Mesendoderm (in vitro differentiated cells): Measurements from ENCODE around the gene TMCC1.
A peak's percentile ranks its signal among the peaks of the same experiment; 100 is the strongest.

ENCODE experiments used
- DNase-seq: peaks from one replicate; pipeline ENCODE4 v3.0.0; 2013
- H2AK5ac ChIP-seq: 2 replicates; pipeline ENCODE4 v1.6.1; 2013; ENCODE audit warnings: low read length, inconsistent platforms
- H2BK120ac ChIP-seq: 2 replicates; pipeline ENCODE4 v1.6.1; 2013; ENCODE audit warnings: low read depth, mild to moderate bottlenecking, low read length, moderate library complexity, mixed read lengths
- H2BK15ac ChIP-seq: replicated peaks from 2 replicates; pipeline ENCODE4 v1.6.1; 2013; ENCODE audit warnings: low read depth, mild to moderate bottlenecking, moderate library complexity
- H2BK5ac ChIP-seq: 2 replicates; pipeline ENCODE4 v1.6.1; 2013; ENCODE audit warnings: low read length, inconsistent platforms
- H3K18ac ChIP-seq: 2 replicates; pipeline ENCODE4 v1.6.1; 2013; ENCODE audit warnings: mild to moderate bottlenecking, low read length, mixed read lengths
- H3K23ac ChIP-seq: one replicate; pipeline ENCODE4 v1.6.1; 2013; ENCODE audit warnings: low read length
- H3K27ac ChIP-seq: 2 replicates; pipeline ENCODE4 v1.5.1; 2013; ENCODE audit warnings: low read depth, mild to moderate bottlenecking, inconsistent platforms, low read length, moderate library complexity
- H3K27me3 ChIP-seq: 2 replicates; pipeline ENCODE4 v1.6.1; 2013; ENCODE audit warnings: low read length, control low read depth, mild to moderate bottlenecking, inconsistent platforms; ENCODE audit not compliant: insufficient read depth, poor library complexity
- H3K36me3 ChIP-seq: 2 replicates; pipeline ENCODE4 v1.6.1; 2013; ENCODE audit warnings: low read length, inconsistent platforms; ENCODE audit not compliant: control insufficient read depth, insufficient read depth
- H3K4ac ChIP-seq: one replicate; pipeline ENCODE4 v1.6.1; 2013; ENCODE audit warnings: low read depth, mild to moderate bottlenecking, low read length, moderate library complexity
- H3K4me1 ChIP-seq: 2 replicates; pipeline ENCODE4 v1.6.1; 2013; ENCODE audit warnings: low read depth, low read length, inconsistent platforms; ENCODE audit not compliant: control insufficient read depth
- H3K4me2 ChIP-seq: 2 replicates; pipeline ENCODE4 v1.6.1; 2013; ENCODE audit warnings: low read length
- H3K4me3 ChIP-seq: 2 replicates; pipeline ENCODE4 v1.5.1; 2013; ENCODE audit warnings: mild to moderate bottlenecking, low read length
- H3K56ac ChIP-seq: one replicate; pipeline ENCODE4 v1.6.1; 2013; ENCODE audit warnings: low read length
- H3K79me1 ChIP-seq: 2 replicates; pipeline ENCODE4 v1.6.1; 2013; ENCODE audit warnings: low read length, inconsistent platforms
- H3K79me2 ChIP-seq: 2 replicates; pipeline ENCODE4 v1.6.1; 2013; ENCODE audit warnings: mild to moderate bottlenecking, low read length; ENCODE audit not compliant: control insufficient read depth, insufficient read depth
- H3K9ac ChIP-seq: 2 replicates; pipeline ENCODE4 v1.6.1; 2013; ENCODE audit warnings: low read length, inconsistent platforms
- H4K5ac ChIP-seq: one replicate; pipeline ENCODE4 v1.6.1; 2013; ENCODE audit warnings: low read length
- H4K8ac ChIP-seq: one replicate; pipeline ENCODE4 v1.6.1; 2013; ENCODE audit warnings: low read depth, mild to moderate bottlenecking, control low read depth, low read length, moderate library complexity
- WGBS: extraction: QIAGEN DNeasy Blood & Tissue Kit; methylation state at CpG from one replicate; pipeline ENCODE4 v1.1.7; 2013; ENCODE audit warnings: low lambda C conversion rate, missing lambda C conversion rate; ENCODE audit not compliant: insufficient coverage; ENCODE audit errors: extremely low coverage; 5-methylcytosine and 5-hydroxymethylcytosine counted together

Gene TMCC1

GRCh38 chr3:129840707-129841360 lies 52.7 kb downstream of the TMCC1 start:
- H3K4me3 ChIP-seq: no peak overlapping the region
- no peak overlapping the region for H2BK5ac ChIP-seq
- no peaks in the 10 kb centered on the region for H3K36me3 ChIP-seq

GRCh38 chr3:129838086-129838485 lies 55.4 kb downstream of the TMCC1 start:
- Histone ChIP-seq H3K4me3 (no peak overlapping the region), H4K8ac (no peak overlapping the region), H3K36me3 (no peaks in the 10 kb centered on the region), H3K56ac (no peak overlapping the region), H3K4me1 (peaks cover 5% of the 10 kb centered on the region), H3K23ac (no peak overlapping the region), H3K18ac (no peak overlapping the region), H3K79me1 (peaks cover 6% of the 10 kb centered on the region), H3K9ac (no peak overlapping the region), H2BK5ac (no peak overlapping the region), H2BK120ac (no peak overlapping the region), H2BK15ac (no peak overlapping the region), H3K4me2 (no peak overlapping the region), H3K79me2 (peaks cover 1% of the 10 kb centered on the region), H3K27me3 (no peaks in the 10 kb centered on the region), H3K27ac (no peak overlapping the region), H4K5ac (no peak overlapping the region), H2AK5ac (no peak overlapping the region), H3K4ac (no peak overlapping the region)
- DNase-seq: peak; percentile 37
- no CpG with 5 or more reads among the region's 6 CpGs for WGBS

More at GRCh38 chr3:129840707-129841360, 52.7 kb downstream of the TMCC1 start:
- no peak overlapping the region for H3K56ac ChIP-seq
- H2AK5ac ChIP-seq: no peak overlapping the region
- no peak overlapping the region for H3K18ac ChIP-seq
- no peak overlapping the region for H2BK15ac ChIP-seq
- no peak overlapping the region for H3K27ac ChIP-seq
- no CpG with 5 or more reads among the region's 5 CpGs for WGBS
- no peaks in the 10 kb centered on the region for H3K79me2 ChIP-seq
- H3K4me2 ChIP-seq: no peak overlapping the region
- H3K4ac ChIP-seq: no peak overlapping the region
- no peak overlapping the region for H2BK120ac ChIP-seq
- no peak overlapping the region for H3K23ac ChIP-seq
- H3K9ac ChIP-seq: no peak overlapping the region
- H3K4me1 ChIP-seq: peaks cover 5% of the 10 kb centered on the region
- no peaks in the 10 kb centered on the region for H3K27me3 ChIP-seq
- H4K5ac ChIP-seq: no peak overlapping the region
- peaks cover 3% of the 10 kb centered on the region for H3K79me1 ChIP-seq
- no peak for DNase-seq
- H4K8ac ChIP-seq: no peak overlapping the region

GRCh38 chr3:129837065-129837642 lies 56.4 kb downstream of the TMCC1 start:
- Histone ChIP-seq H3K79me2 (peaks cover 1% of the 10 kb centered on the region), H3K79me1 (peaks cover 6% of the 10 kb centered on the region), H3K9ac (peak overlapping the region; percentile 44), H4K8ac (no peak overlapping the region), H3K27ac (peak overlapping the region; percentile 49), H3K4me1 (peaks cover 5% of the 10 kb centered on the region), H3K23ac (no peak overlapping the region), H2AK5ac (no peak overlapping the region), H3K36me3 (no peaks in the 10 kb centered on the region), H3K4me3 (no peak overlapping the region), H3K18ac (peak overlapping the region; percentile 39), H2BK5ac (peak overlapping the region; percentile 14), H2BK15ac (no peak overlapping the region), H2BK120ac (peak overlapping the region; percentile 67), H3K27me3 (no peaks in the 10 kb centered on the region), H3K56ac (peak overlapping the region; percentile 4), H4K5ac (no peak overlapping the region), H3K4me2 (no peak overlapping the region), H3K4ac (no peak overlapping the region)
- DNase-seq: no peak
- WGBS: no CpG with 5 or more reads among the region's 2 CpGs

GRCh38 chr3:129836381-129837064 lies 57.0 kb downstream of the TMCC1 start:
- Histone ChIP-seq H3K9ac (peak overlapping the region; percentile 33), H3K56ac (peak overlapping the region; percentile 50), H3K79me2 (peaks cover 1% of the 10 kb centered on the region), H3K36me3 (no peaks in the 10 kb centered on the region), H3K4me2 (no peak overlapping the region), H3K4ac (peak overlapping the region; percentile 55), H3K4me1 (peaks cover 5% of the 10 kb centered on the region), H2BK120ac (peak overlapping the region; percentile 61), H3K27ac (peak overlapping the region; percentile 65), H3K27me3 (no peaks in the 10 kb centered on the region), H3K18ac (peak overlapping the region; percentile 90), H3K79me1 (peaks cover 6% of the 10 kb centered on the region), H2AK5ac (no peak overlapping the region), H3K23ac (no peak overlapping the region), H4K5ac (peak overlapping the region; percentile 5), H2BK5ac (peak overlapping the region; percentile 47), H3K4me3 (no peak overlapping the region), H2BK15ac (no peak overlapping the region), H4K8ac (no peak overlapping the region)
- peak; percentile 98 for DNase-seq
- no CpG with 5 or more reads among the region's 2 CpGs for WGBS

DNA sequence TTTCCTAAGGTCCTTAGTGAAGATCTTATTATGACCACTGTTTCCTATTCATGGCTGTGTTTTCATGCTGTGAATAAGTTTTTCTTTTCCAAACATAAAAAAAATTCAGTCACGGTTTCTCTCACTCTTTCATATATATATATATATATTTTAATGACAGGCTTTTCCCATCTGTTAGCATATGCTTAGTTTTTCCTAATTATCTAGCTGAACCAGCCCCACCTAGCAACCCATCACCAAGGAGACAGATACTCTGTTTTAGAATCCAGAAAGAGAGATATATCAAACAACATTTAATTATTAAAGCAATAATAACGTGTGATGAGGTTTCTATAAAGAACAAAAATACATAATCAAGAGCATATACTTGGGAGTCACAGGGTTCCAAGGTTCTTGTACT lies 58.3 kb downstream of the TMCC1 start:
- no peak overlapping the region for H2BK120ac ChIP-seq
- H3K23ac ChIP-seq: no peak overlapping the region
- H4K8ac ChIP-seq: no peak overlapping the region
- no peak overlapping the region for H3K56ac ChIP-seq
- no peak overlapping the region for H3K4me2 ChIP-seq
- H3K36me3 ChIP-seq: no peaks in the 10 kb centered on the region
- no peak overlapping the region for H2AK5ac ChIP-seq
- no peak overlapping the region for H3K27ac ChIP-seq
- H3K18ac ChIP-seq: no peak overlapping the region
- no peak overlapping the region for H2BK15ac ChIP-seq
- DNase-seq: no peak
- peaks cover 5% of the 10 kb centered on the region for H3K79me1 ChIP-seq
- H3K27me3 ChIP-seq: no peaks in the 10 kb centered on the region
- no peak overlapping the region for H3K4ac ChIP-seq
- no CpG with 5 or more reads among the region's 2 CpGs for WGBS
- no peak overlapping the region for H3K4me3 ChIP-seq
- no peak overlapping the region for H3K9ac ChIP-seq
- no peak overlapping the region for H2BK5ac ChIP-seq
- peaks cover 1% of the 10 kb centered on the region for H3K79me2 ChIP-seq
- peaks cover 5% of the 10 kb centered on the region for H3K4me1 ChIP-seq
- no peak overlapping the region for H4K5ac ChIP-seq
